ENCODE data around the gene FBN1. TPM values are rescaled to one million over a fixed set of nuclear protein-coding genes. Genes with fewer than 3 reads are reported as not detected.

FBN1 gene
- total and polyA plus RNA-seq, 2 experiments from 2014 or later: 1.9 to 3.8 TPM

DNA sequence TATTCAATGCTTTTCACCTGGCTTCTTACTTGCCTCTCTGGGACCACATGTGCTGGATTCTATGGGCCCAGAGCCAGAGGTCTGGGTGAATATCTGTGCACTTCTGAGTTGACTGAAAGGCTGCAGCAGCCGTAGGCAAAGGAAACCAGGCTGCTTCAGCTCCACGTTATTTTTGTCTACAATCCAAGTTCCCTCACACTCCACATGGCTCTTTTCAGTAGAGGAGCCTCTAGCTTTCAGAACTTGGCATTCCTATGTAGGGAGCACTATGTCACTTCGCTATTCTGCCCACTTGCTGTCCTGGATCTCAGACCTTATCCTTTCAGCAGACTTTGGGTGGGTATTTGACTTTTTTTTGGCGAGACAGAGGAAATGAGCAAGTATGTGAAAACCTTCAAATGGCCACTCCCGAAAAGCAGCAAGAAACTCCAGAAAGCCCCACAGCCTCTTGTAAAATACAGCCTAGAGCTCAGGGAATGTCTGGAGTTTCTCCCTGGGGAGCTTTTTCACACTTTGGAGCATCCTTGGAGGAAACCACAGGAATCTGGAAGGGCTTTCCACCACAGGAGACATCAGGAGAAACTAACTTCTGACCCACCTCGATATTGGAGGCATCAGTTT lies 233.4 kb downstream of the FBN1 start:
- DNase-seq (ENCODE audit: low spot score) (no peak), ATAC-seq (no peak)
- no peaks in the 10 kb centered on the region for H3F3A ChIP-seq (replicated peaks; ENCODE audit: low read depth)
- Mint-ChIP-seq H3K4me1 (no peaks in the 10 kb centered on the region), H3K36me3 (ENCODE audit: low read depth) (no peaks in the 10 kb centered on the region), H3K9me3 (no peaks in the 10 kb centered on the region), H3K27me3 (ENCODE audit: insufficient read depth, low read depth, poor library complexity) (no peaks in the 10 kb centered on the region), H3K27ac (no peak overlapping the region), H3K4me3 (no peak overlapping the region)
- no peaks in the 10 kb centered on the region for H3K36me3 ChIP-seq (ENCODE audit: insufficient read depth)
- H3K79me2 ChIP-seq (replicated peaks; ENCODE audit: insufficient read depth): no peaks in the 10 kb centered on the region
- H3K27me3 ChIP-seq (ENCODE audit: insufficient read depth): no peaks in the 10 kb centered on the region
- H3K4me3 ChIP-seq: no peak overlapping the region
- H3K27ac ChIP-seq (ENCODE audit: low read depth): no peak overlapping the region
- no peaks in the 10 kb centered on the region for H3K4me1 ChIP-seq (ENCODE audit: insufficient read depth)
- H2AFZ ChIP-seq: no peak overlapping the region
- H3K9me2 ChIP-seq (ENCODE audit: insufficient read depth): peaks cover 11% of the 10 kb centered on the region; the same call in 1 of the 2 replicates
- H4K20me1 ChIP-seq (replicated peaks; ENCODE audit: insufficient read depth): no peaks in the 10 kb centered on the region
- H3K4me2 ChIP-seq: no peak overlapping the region
- TF ChIP-seq, protein P1, sequence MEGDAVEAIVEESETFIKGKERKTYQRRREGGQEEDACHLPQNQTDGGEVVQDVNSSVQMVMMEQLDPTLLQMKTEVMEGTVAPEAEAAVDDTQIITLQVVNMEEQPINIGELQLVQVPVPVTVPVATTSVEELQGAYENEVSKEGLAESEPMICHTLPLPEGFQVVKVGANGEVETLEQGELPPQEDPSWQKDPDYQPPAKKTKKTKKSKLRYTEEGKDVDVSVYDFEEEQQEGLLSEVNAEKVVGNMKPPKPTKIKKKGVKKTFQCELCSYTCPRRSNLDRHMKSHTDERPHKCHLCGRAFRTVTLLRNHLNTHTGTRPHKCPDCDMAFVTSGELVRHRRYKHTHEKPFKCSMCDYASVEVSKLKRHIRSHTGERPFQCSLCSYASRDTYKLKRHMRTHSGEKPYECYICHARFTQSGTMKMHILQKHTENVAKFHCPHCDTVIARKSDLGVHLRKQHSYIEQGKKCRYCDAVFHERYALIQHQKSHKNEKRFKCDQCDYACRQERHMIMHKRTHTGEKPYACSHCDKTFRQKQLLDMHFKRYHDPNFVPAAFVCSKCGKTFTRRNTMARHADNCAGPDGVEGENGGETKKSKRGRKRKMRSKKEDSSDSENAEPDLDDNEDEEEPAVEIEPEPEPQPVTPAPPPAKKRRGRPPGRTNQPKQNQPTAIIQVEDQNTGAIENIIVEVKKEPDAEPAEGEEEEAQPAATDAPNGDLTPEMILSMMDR (conservative IDR thresholded peaks at IDR 0.05; ENCODE audit: low read depth in 2 of 2): no peak
- TF ChIP-seq, protein P2, sequence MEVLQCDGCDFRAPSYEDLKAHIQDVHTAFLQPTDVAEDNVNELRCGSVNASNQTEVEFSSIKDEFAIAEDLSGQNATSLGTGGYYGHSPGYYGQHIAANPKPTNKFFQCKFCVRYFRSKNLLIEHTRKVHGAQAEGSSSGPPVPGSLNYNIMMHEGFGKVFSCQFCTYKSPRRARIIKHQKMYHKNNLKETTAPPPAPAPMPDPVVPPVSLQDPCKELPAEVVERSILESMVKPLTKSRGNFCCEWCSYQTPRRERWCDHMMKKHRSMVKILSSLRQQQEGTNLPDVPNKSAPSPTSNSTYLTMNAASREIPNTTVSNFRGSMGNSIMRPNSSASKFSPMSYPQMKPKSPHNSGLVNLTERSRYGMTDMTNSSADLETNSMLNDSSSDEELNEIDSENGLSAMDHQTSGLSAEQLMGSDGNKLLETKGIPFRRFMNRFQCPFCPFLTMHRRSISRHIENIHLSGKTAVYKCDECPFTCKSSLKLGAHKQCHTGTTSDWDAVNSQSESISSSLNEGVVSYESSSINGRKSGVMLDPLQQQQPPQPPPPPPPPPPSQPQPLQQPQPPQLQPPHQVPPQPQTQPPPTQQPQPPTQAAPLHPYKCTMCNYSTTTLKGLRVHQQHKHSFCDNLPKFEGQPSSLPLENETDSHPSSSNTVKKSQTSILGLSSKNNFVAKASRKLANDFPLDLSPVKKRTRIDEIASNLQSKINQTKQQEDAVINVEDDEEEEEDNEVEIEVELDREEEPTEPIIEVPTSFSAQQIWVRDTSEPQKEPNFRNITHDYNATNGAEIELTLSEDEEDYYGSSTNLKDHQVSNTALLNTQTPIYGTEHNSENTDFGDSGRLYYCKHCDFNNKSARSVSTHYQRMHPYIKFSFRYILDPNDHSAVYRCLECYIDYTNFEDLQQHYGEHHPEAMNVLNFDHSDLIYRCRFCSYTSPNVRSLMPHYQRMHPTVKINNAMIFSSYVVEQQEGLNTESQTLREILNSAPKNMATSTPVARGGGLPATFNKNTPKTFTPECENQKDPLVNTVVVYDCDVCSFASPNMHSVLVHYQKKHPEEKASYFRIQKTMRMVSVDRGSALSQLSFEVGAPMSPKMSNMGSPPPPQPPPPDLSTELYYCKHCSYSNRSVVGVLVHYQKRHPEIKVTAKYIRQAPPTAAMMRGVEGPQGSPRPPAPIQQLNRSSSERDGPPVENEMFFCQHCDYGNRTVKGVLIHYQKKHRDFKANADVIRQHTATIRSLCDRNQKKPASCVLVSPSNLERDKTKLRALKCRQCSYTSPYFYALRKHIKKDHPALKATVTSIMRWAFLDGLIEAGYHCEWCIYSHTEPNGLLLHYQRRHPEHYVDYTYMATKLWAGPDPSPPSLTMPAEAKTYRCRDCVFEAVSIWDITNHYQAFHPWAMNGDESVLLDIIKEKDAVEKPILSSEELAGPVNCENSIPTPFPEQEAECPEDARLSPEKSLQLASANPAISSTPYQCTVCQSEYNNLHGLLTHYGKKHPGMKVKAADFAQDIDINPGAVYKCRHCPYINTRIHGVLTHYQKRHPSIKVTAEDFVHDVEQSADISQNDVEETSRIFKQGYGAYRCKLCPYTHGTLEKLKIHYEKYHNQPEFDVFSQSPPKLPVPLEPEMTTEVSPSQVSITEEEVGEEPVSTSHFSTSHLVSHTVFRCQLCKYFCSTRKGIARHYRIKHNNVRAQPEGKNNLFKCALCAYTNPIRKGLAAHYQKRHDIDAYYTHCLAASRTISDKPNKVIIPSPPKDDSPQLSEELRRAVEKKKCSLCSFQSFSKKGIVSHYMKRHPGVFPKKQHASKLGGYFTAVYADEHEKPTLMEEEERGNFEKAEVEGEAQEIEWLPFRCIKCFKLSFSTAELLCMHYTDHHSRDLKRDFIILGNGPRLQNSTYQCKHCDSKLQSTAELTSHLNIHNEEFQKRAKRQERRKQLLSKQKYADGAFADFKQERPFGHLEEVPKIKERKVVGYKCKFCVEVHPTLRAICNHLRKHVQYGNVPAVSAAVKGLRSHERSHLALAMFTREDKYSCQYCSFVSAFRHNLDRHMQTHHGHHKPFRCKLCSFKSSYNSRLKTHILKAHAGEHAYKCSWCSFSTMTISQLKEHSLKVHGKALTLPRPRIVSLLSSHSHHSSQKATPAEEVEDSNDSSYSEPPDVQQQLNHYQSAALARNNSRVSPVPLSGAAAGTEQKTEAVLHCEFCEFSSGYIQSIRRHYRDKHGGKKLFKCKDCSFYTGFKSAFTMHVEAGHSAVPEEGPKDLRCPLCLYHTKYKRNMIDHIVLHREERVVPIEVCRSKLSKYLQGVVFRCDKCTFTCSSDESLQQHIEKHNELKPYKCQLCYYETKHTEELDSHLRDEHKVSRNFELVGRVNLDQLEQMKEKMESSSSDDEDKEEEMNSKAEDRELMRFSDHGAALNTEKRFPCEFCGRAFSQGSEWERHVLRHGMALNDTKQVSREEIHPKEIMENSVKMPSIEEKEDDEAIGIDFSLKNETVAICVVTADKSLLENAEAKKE (CRISPR knock-in tag; IDR thresholded peaks at IDR 0.05): no peak
- no peak for TF ChIP-seq NANOG (IDR thresholded peaks at IDR 0.05; ENCODE audit: borderline replicate concordance)
- no peak for TF ChIP-seq CREB1 (CRISPR knock-in tag; IDR thresholded peaks at IDR 0.05; ENCODE audit: low read depth)
- no peak for TF ChIP-seq POLR2AphosphoS5 (IDR thresholded peaks at IDR 0.05; ENCODE audit: low read depth)
- TF ChIP-seq, protein P3, sequence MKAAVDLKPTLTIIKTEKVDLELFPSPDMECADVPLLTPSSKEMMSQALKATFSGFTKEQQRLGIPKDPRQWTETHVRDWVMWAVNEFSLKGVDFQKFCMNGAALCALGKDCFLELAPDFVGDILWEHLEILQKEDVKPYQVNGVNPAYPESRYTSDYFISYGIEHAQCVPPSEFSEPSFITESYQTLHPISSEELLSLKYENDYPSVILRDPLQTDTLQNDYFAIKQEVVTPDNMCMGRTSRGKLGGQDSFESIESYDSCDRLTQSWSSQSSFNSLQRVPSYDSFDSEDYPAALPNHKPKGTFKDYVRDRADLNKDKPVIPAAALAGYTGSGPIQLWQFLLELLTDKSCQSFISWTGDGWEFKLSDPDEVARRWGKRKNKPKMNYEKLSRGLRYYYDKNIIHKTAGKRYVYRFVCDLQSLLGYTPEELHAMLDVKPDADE (IDR thresholded peaks at IDR 0.05): no peak
- no peak for TF ChIP-seq EZH2phosphoT487 (IDR thresholded peaks at IDR 0.05; ENCODE audit: unreplicated experiment)
- no peak for TF ChIP-seq EZH2 (IDR thresholded peaks at IDR 0.05; ENCODE audit: low read depth, unreplicated experiment)
- no peak for TF ChIP-seq ZNF114 (CRISPR knock-in tag; IDR thresholded peaks at IDR 0.05)
- TF ChIP-seq, protein P4, sequence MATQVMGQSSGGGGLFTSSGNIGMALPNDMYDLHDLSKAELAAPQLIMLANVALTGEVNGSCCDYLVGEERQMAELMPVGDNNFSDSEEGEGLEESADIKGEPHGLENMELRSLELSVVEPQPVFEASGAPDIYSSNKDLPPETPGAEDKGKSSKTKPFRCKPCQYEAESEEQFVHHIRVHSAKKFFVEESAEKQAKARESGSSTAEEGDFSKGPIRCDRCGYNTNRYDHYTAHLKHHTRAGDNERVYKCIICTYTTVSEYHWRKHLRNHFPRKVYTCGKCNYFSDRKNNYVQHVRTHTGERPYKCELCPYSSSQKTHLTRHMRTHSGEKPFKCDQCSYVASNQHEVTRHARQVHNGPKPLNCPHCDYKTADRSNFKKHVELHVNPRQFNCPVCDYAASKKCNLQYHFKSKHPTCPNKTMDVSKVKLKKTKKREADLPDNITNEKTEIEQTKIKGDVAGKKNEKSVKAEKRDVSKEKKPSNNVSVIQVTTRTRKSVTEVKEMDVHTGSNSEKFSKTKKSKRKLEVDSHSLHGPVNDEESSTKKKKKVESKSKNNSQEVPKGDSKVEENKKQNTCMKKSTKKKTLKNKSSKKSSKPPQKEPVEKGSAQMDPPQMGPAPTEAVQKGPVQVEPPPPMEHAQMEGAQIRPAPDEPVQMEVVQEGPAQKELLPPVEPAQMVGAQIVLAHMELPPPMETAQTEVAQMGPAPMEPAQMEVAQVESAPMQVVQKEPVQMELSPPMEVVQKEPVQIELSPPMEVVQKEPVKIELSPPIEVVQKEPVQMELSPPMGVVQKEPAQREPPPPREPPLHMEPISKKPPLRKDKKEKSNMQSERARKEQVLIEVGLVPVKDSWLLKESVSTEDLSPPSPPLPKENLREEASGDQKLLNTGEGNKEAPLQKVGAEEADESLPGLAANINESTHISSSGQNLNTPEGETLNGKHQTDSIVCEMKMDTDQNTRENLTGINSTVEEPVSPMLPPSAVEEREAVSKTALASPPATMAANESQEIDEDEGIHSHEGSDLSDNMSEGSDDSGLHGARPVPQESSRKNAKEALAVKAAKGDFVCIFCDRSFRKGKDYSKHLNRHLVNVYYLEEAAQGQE (IDR thresholded peaks at IDR 0.05; ENCODE audit: unreplicated experiment): no peak
- TF ChIP-seq JUNB (IDR thresholded peaks at IDR 0.05; ENCODE audit: unreplicated experiment): no peak
